Parathyroid adenoma (tissue), 2 donors: ENCODE results near the gene SEC61B.

ENCODE experiments used
- H2AFZ ChIP-seq: fragments of 300-600 bp; sonication (generic); one replicate; pipeline ENCODE4 v1.7.0; 2017; ENCODE audit warnings: antibody characterized with exemption, mild to moderate bottlenecking
- H3K27ac ChIP-seq: fragments of 300-600 bp; sonication (generic); one replicate; pipeline ENCODE4 v1.7.0; 2017
- H3K27me3 ChIP-seq: fragments of 300-600 bp; sonication (generic); one replicate; pipeline ENCODE4 v1.7.0; 2017; ENCODE audit warnings: low read length; ENCODE audit not compliant: control insufficient read depth, insufficient read depth
- H3K36me3 ChIP-seq: fragments of 300-600 bp; sonication (generic); one replicate; pipeline ENCODE4 v1.7.0; 2017; ENCODE audit warnings: low read length; ENCODE audit not compliant: control insufficient read depth, insufficient read depth
- H3K4me1 ChIP-seq: fragments of 300-600 bp; sonication (generic); one replicate; pipeline ENCODE4 v1.7.0; 2017; ENCODE audit warnings: control low read depth
- H3K4me2 ChIP-seq: fragments of 300-600 bp; sonication (generic); one replicate; pipeline ENCODE4 v1.7.0; 2017; ENCODE audit warnings: low read length
- H3K4me3 ChIP-seq: fragments of 300-600 bp; sonication (generic); one replicate; pipeline ENCODE4 v1.7.0; 2017; ENCODE audit warnings: low read depth, low read length
- H3K79me2 ChIP-seq: fragments of 300-600 bp; sonication (generic); one replicate; pipeline ENCODE4 v1.7.0; 2017; ENCODE audit warnings: control low read depth
- H3K9ac ChIP-seq: fragments of 300-600 bp; sonication (generic); one replicate; pipeline ENCODE4 v1.7.0; 2017; ENCODE audit warnings: mild to moderate bottlenecking
- H3K9me3 ChIP-seq: fragments of 300-600 bp; sonication (generic); one replicate; pipeline ENCODE4 v1.7.0; 2017; ENCODE audit warnings: low read length; ENCODE audit not compliant: control insufficient read depth
- TF ChIP-seq, protein P1 (sequence below): fragments of 300-600 bp; sonication (generic); IDR thresholded peaks from one replicate; pipeline ENCODE4 v1.7.0; 2017; ENCODE audit warnings: antibody characterized with exemption, mild to moderate bottlenecking
- donor health status: primary hyperparathyroidism.

SEC61B gene

GRCh38 chr9:99239341-99240060 lies 17.4 kb downstream of the SEC61B start:
- H3K27ac ChIP-seq = no peak overlapping the region
- no peaks in the 10 kb centered on the region for H3K4me1 ChIP-seq
- H3K9ac ChIP-seq = no peak overlapping the region
- H3K36me3 ChIP-seq = no peaks in the 10 kb centered on the region
- H2AFZ ChIP-seq = no peak overlapping the region
- TF ChIP-seq, protein P1, sequence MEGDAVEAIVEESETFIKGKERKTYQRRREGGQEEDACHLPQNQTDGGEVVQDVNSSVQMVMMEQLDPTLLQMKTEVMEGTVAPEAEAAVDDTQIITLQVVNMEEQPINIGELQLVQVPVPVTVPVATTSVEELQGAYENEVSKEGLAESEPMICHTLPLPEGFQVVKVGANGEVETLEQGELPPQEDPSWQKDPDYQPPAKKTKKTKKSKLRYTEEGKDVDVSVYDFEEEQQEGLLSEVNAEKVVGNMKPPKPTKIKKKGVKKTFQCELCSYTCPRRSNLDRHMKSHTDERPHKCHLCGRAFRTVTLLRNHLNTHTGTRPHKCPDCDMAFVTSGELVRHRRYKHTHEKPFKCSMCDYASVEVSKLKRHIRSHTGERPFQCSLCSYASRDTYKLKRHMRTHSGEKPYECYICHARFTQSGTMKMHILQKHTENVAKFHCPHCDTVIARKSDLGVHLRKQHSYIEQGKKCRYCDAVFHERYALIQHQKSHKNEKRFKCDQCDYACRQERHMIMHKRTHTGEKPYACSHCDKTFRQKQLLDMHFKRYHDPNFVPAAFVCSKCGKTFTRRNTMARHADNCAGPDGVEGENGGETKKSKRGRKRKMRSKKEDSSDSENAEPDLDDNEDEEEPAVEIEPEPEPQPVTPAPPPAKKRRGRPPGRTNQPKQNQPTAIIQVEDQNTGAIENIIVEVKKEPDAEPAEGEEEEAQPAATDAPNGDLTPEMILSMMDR = no peak
- H3K9me3 ChIP-seq = no peaks in the 10 kb centered on the region
- H3K79me2 ChIP-seq = no peaks in the 10 kb centered on the region
- H3K4me2 ChIP-seq = peak overlapping the region; percentile 15
- H3K27me3 ChIP-seq = no peaks in the 10 kb centered on the region
- H3K4me3 ChIP-seq = no peak overlapping the region

DNA sequence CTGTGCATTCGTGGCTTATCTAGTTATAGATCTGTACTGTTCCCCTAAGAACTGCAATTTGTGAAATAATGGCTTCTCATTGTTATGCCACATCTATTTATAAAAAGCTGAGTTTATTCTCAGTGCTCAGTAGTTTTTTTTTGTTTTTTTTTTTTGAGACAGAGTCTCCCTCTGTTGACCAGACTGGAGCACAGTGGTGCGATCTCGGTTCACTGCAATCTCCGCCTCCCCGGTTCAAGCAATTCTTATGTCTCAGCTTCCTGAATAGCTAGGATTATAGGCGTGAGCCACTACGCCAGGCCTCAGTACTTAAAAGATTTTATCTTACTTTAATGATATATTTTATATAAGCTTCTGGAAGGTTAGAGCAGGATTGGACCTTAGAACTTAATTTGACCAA lies 19.0 kb downstream of the SEC61B start:
- Histone ChIP-seq H3K36me3 (no peaks in the 10 kb centered on the region), H3K4me1 (no peaks in the 10 kb centered on the region), H3K4me3 (no peak overlapping the region), H3K27ac (no peak overlapping the region), H3K9ac (no peak overlapping the region), H2AFZ (no peak overlapping the region), H3K27me3 (no peaks in the 10 kb centered on the region), H3K4me2 (no peak overlapping the region), H3K79me2 (no peaks in the 10 kb centered on the region), H3K9me3 (no peaks in the 10 kb centered on the region)
- TF ChIP-seq, protein P1 = no peak

- no peaks in the 10 kb centered on the region for H3K79me2 ChIP-seq
- H3K4me2 ChIP-seq = no peak overlapping the region
- TF ChIP-seq, protein P1 = no peak
- H3K9ac ChIP-seq = no peak overlapping the region
- no peaks in the 10 kb centered on the region for H3K4me1 ChIP-seq
- no peak overlapping the region for H3K4me3 ChIP-seq
- no peak overlapping the region for H3K27ac ChIP-seq
- no peak overlapping the region for H2AFZ ChIP-seq
- no peaks in the 10 kb centered on the region for H3K9me3 ChIP-seq
- no peaks in the 10 kb centered on the region for H3K36me3 ChIP-seq
- H3K27me3 ChIP-seq = no peaks in the 10 kb centered on the region
Observed at GRCh38 chr9:99244344-99245260, 22.5 kb downstream of the SEC61B start.

GRCh38 chr9:99249619-99250018 lies 27.5 kb downstream of the SEC61B start:
- no peak overlapping the region for H3K9ac ChIP-seq
- no peaks in the 10 kb centered on the region for H3K79me2 ChIP-seq
- H3K4me3 ChIP-seq = no peak overlapping the region
- H3K27me3 ChIP-seq = no peaks in the 10 kb centered on the region
- H2AFZ ChIP-seq = no peak overlapping the region
- no peaks in the 10 kb centered on the region for H3K9me3 ChIP-seq
- no peak overlapping the region for H3K27ac ChIP-seq
- H3K4me2 ChIP-seq = no peak overlapping the region
- H3K4me1 ChIP-seq = no peaks in the 10 kb centered on the region
- no peaks in the 10 kb centered on the region for H3K36me3 ChIP-seq
- TF ChIP-seq, protein P1 = no peak
